Common myeloid progenitor, CD34-positive (primary cell): ENCODE measurements around the gene NFKBIL1.
A peak's percentile ranks its signal among the peaks of the same experiment; 100 is the strongest.

Source experiments
- CTCF ChIA-PET: fragments of 350-600 bp; sonication (Branson Sonifier 250); formaldehyde crosslinking; loops from one replicate; lab custom pipeline; 2021; ENCODE audit warnings: antibody characterized with exemption; lab: Charles Lee
- POLR2A ChIA-PET: fragments of 350-600 bp; sonication (Branson Sonifier 250); formaldehyde crosslinking; loops from one replicate; lab custom pipeline; 2021; ENCODE audit warnings: antibody characterized with exemption; lab: Charles Lee
- DNase-seq, 3 donors: peaks; one replicate each; pipeline versions ENCODE4 v3.0.0 to v3.0.0-alpha.2; 2013
- H3K27ac ChIP-seq, 2 experiments: 1 replicate in 1 of 2; 2 replicates in 1 of 2; pipeline ENCODE4 v1.7.0; 2013; ENCODE audit warnings: inconsistent platforms in 2 of 2, low read length in 2 of 2, mild to moderate bottlenecking in 2 of 2, low read depth in 1 of 2, moderate library complexity in 1 of 2; ENCODE audit not compliant: severe bottlenecking in 2 of 2, insufficient read depth in 1 of 2, poor library complexity in 1 of 2
- H3K27me3 ChIP-seq, 5 experiments: replicated peaks in 2 of 5; 1 replicate in 3 of 5; 2 replicates in 2 of 5; pipeline versions ENCODE4 v1.6.1 to v1.7.0; 2013; ENCODE audit warnings: low read length in 4 of 5, mild to moderate bottlenecking in 2 of 5, moderate library complexity in 2 of 5, inconsistent platforms in 1 of 5; ENCODE audit not compliant: insufficient read depth in 5 of 5, control insufficient read depth in 4 of 5
- H3K36me3 ChIP-seq, 4 experiments: 1 replicate in 2 of 4; 2 replicates in 2 of 4; pipeline versions ENCODE4 v1.6.1 to v1.7.0; 2013; ENCODE audit warnings: low read length in 3 of 4, control low read depth in 1 of 4, mild to moderate bottlenecking in 1 of 4; ENCODE audit not compliant: control insufficient read depth in 4 of 4, insufficient read depth in 4 of 4
- H3K4me1 ChIP-seq, 4 experiments: 1 replicate in 3 of 4; 2 replicates in 1 of 4; pipeline versions ENCODE4 v1.6.1 to v1.7.1; 2013; ENCODE audit warnings: low read length in 3 of 4, mild to moderate bottlenecking in 3 of 4, control low read depth in 1 of 4, inconsistent platforms in 1 of 4, moderate library complexity in 1 of 4; ENCODE audit not compliant: control insufficient read depth in 4 of 4, insufficient read depth in 4 of 4; ENCODE audit errors: control extremely low read depth in 1 of 4
- H3K4me3 ChIP-seq, 7 experiments: 1 replicate in 4 of 7; 2 replicates in 3 of 7; pipeline versions ENCODE4 v1.5.1 to v1.7.0; 2013; ENCODE audit warnings: mild to moderate bottlenecking in 7 of 7, low read length in 6 of 7, moderate library complexity in 6 of 7, inconsistent platforms in 2 of 7, low read depth in 2 of 7, control low read depth in 1 of 7; ENCODE audit not compliant: insufficient read depth in 4 of 7, control insufficient read depth in 1 of 7; ENCODE audit errors: extremely low read depth in 1 of 7
- H3K9me3 ChIP-seq, 5 experiments: 1 replicate in 4 of 5; 2 replicates in 1 of 5; pipeline versions ENCODE4 v1.6.1 to v1.7.1; 2013; ENCODE audit warnings: low read length in 4 of 5, mild to moderate bottlenecking in 2 of 5, inconsistent platforms in 1 of 5, low read depth in 1 of 5, moderate library complexity in 1 of 5; ENCODE audit not compliant: control insufficient read depth in 4 of 5, insufficient read depth in 2 of 5; ENCODE audit errors: control extremely low read depth in 1 of 5
- WGBS: methylation state at CpG from one replicate; pipeline ENCODE4 v1.1.5; 2013; ENCODE audit not compliant: insufficient coverage; 5-methylcytosine and 5-hydroxymethylcytosine counted together

Gene NFKBIL1

DNA sequence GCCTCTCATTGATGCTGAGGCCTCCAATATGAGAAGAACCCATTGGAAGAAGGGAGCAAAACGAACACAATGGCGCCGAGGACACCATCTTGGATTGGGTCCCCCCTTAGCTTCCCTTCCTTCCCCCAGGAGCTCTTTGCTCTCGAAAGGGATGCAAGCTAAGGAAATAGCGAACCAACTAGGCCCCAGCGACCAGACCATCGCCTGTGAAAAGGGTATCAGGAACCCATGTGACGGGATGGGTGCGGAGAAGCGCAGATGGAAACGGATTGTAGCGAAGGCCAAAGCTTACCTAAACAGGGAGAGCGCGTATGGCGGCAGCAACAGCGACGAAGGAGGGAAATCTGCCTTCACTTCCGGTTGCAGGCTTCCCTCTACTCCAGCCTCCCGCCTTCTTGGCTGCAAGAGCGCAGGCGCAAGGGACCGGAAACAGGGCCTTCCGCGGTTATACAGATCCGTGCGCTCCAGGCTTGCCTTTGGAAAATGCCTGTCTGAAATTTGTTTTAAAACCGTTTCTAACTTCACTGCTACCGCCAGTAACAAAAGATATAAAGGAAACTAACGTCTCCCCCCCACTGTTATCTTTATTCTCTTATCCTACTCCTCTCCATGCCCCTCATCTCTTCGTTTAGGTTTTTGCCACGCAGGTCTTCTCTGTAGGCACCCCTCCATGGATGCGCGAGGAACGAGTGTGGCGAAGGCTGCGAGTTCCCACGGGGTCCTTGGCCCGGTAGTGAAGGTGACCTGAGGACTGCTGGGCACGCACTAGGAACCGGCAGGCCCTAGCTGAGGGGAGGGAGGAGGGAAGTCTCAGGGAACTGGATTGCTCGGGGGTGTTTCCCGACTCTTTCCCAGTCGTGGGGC lies 5.5 kb upstream of the NFKBIL1 start, which contains the start of gene DDX39B:
DDX39B (minus strand) TSS at position 346 of the 864 bp plus-strand sequence. CDS start 1,471 bp downstream, outside the sequence.
- CTCF ChIA-PET, result interaction anchor here (0.8 to 24.7 kb wide), 10 partner anchors 8 to 250 kb away, joined by 3 to 557 read pairs (median 4); partner anchors contain the start of genes LST1, LTB, MCCD1 and NCR3
- Histone ChIP-seq H3K27me3 (no peaks in the 10 kb centered on the region), H3K36me3 (peaks cover 14 to 38% (median 28%) of the 10 kb centered on the region in 4 experiments), H3K4me3 (peak within 1 kb of the TSS; percentile 66 to 97 (median 91)), H3K4me1 (peaks cover 17 to 47% (median 40%) of the 10 kb centered on the region in 4 experiments), H3K27ac (peak within 1 kb of the TSS; percentile 99 to 100), H3K9me3 (no peaks in the 10 kb centered on the region)
- peak; percentile 98 to 99 (median 99) for DNase-seq
- WGBS, result under 1% methylated on average over 36 of the region's 43 CpGs
- POLR2A ChIA-PET, result interaction anchor here (0.7 to 2.6 kb wide), 6 partner anchors 10 to 1430 kb away, joined by 3 to 12 read pairs (median 4); partner anchors contain the start of genes BAG6 and MCCD1

DNA sequence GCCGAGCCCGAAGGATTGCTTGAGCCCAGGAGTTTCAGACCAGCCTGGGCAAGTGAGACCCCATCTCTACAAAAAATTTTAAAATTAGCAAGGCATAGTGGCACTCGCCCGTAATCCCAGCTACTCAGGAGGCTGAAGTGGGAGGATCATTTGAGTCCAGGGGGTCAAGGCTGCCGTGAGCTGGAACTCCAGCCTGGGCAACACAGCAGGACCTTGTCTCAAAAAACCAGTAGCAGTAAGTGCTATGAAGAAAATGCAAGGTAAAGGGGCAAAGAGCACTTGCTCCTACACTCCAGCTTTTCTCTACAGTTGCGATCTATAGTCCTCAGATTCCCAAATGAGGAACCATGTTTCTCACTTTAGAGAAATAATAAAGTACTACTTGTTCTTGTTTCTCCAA lies 3.8 kb upstream of the NFKBIL1 start:
- DNase-seq, result no peak
- Histone ChIP-seq H3K27me3 (no peaks in the 10 kb centered on the region), H3K4me1 (peaks cover 17 to 63% (median 52%) of the 10 kb centered on the region in 4 experiments), H3K27ac (peak overlapping the region in 1 of 2 experiments; percentile 100), H3K9me3 (no peaks in the 10 kb centered on the region), H3K36me3 (peaks cover 9 to 23% (median 14%) of the 10 kb centered on the region in 4 experiments), H3K4me3 (no peak overlapping the region)
- ChIA-PET POLR2A (no interaction called here), CTCF (interaction anchor here (1.6 to 24.7 kb wide), 4 partner anchors 17 to 55 kb away, joined by 3 to 557 read pairs (median 244); partner anchors contain the start of genes LST1, LTB, NCR3 and TNF)
- WGBS, result 95% methylated on average over 3 of the region's 6 CpGs

DNA sequence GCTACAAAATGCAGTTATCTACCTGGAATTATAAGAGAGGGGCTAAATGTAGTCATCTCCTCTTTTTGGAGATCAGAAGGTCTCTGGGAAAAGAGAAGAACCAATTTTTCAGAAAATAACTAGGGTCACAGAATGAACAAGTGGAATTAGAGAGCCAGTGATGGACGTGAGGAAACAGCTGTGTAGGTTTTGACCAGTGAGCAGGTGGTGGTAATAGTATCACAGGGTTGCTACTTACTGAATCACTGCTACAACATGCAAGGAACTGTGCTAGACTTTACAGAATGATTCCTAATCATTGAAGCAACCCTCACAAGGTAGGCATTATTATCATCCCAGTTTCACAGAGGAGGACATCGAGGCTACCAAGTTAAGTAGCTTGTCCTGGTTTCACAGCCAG lies 2.7 kb upstream of the NFKBIL1 start:
- CTCF ChIA-PET, result interaction anchor here (1.1 to 24.7 kb wide), 4 partner anchors 38 to 146 kb away, joined by 3 to 557 read pairs (median 244); partner anchors contain the start of genes LST1, LTB, NCR3 and TNF
- H3K9me3 ChIP-seq, result no peaks in the 10 kb centered on the region
- WGBS, result 95% methylated on average over 2 of the region's 2 CpGs
- H3K27ac ChIP-seq, result no peak overlapping the region
- POLR2A ChIA-PET, result no interaction called here
- no peak overlapping the region for H3K4me3 ChIP-seq
- DNase-seq, result no peak
- peaks cover 15 to 62% (median 42%) of the 10 kb centered on the region in 4 experiments for H3K4me1 ChIP-seq
- no peaks in the 10 kb centered on the region for H3K27me3 ChIP-seq
- H3K36me3 ChIP-seq, result peaks cover under 1 to 12% (median 5%) of the 10 kb centered on the region in 4 experiments

DNA sequence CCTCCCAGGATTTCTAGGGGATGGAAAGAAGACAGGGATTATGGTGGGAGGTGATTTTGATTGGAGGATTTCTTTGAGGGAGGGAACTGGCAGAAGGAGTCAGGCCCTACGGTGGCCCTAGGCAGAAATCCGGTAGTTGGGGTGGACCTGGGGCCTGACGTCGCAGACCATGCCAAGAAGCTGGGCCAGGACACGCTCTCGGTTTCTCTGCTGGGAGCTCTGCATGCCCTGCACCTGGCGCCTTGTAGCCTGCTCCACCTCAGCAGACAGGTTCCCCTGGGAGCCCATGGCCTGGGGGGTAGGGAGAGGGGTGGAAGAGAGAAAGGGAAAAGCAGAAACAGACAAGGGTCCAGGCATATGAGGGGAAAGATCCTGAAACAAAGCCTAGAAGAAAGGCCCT lies 2.1 kb upstream of the NFKBIL1 start:
- Histone ChIP-seq H3K27ac (no peak overlapping the region), H3K4me1 (peaks cover 11 to 56% (median 36%) of the 10 kb centered on the region in 4 experiments), H3K27me3 (no peaks in the 10 kb centered on the region), H3K9me3 (no peaks in the 10 kb centered on the region), H3K36me3 (peaks cover 0 to 6% (median 2%) of the 10 kb centered on the region in 4 experiments), H3K4me3 (no peak overlapping the region)
- no peak for DNase-seq
- WGBS, result 92% methylated on average over 7 of the region's 7 CpGs
- ChIA-PET POLR2A (no interaction called here), CTCF (interaction anchor here (1.1 to 24.7 kb wide), 6 partner anchors 37 to 145 kb away, joined by 3 to 557 read pairs (median 4); partner anchors contain the start of genes LST1, LTB, NCR3 and TNF)

DNA sequence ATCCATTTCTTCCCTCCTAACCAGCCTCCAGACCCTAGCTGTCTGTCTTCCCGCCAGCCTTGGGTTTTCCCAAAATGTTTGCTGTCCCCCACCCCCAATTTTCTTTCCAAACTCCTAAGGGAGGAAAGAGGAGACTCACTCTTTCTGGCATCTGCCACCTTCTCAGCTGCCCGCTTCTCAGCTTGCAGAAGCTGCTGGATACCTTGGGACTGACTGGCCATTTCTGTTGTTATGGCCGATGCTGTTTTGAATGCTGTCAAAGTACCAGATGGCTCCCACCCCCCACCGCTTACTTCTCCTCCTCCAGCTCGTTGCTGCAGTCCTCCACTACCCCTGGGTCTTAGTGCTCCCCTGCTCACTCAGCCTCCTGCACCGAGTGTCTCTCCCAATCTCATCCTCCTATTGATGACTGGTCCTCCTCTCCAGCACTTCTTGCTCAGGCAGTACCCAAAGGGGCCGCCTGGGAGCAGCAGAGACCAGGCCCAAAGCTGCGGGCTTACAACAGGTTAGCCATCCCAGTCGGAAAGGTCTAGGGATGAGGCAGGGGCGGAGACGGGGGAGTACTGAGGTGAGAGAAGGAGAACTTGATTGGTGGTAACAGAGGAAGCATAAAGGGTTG lies 960 bp upstream of the NFKBIL1 start, which contains the start of gene ATP6V1G2:
ATP6V1G2 (minus strand) TSS at position 270 of the 619 bp plus-strand sequence; CDS start at position 221, 49 bp downstream.
- DNase-seq, result peak; percentile 86 to 89 (median 87)
- Histone ChIP-seq H3K4me3 (peak within 1 kb of the TSS in 6 of 7 experiments; percentile 60 to 81 (median 72)), H3K4me1 (peaks cover 8 to 49% (median 31%) of the 10 kb centered on the region in 4 experiments), H3K27ac (peak within 1 kb of the TSS; percentile 74 to 91), H3K9me3 (no peaks in the 10 kb centered on the region), H3K36me3 (peaks cover 0 to 7% (median under 1%) of the 10 kb centered on the region in 4 experiments), H3K27me3 (no peaks in the 10 kb centered on the region)
- WGBS, result 15% methylated on average over 8 of the region's 11 CpGs
- CTCF ChIA-PET, result interaction anchor here (0.6 to 24.7 kb wide), 17 partner anchors 12 to 406 kb away, joined by 3 to 557 read pairs (median 3); partner anchors contain the start of genes C6orf47, LST1, LTB and MICB
- POLR2A ChIA-PET, result interaction anchor here (0.9 to 1.1 kb wide), 5 partner anchors 34 to 281 kb away, joined by 3 to 5 read pairs (median 3); partner anchors contain the start of genes C6orf47, GPANK1 and HSPA1B
